ENCODE measurements around the gene SPRR1A. TPM values are rescaled to one million over a fixed set of nuclear protein-coding genes. Genes with fewer than 3 reads are reported as not detected.

The SPRR1A gene
- total and polyA plus RNA-seq, 2 of the 13 experiments (the other 11 are each of a cell fraction or from before 2014, with no cell fraction given) = not detected

- BruUV-seq (replicated peaks) = no TSS peak
- no peaks in the 10 kb centered on the region for H3K9me3 ChIP-seq (ENCODE audit: low read length)
- no peaks in the 10 kb centered on the region for H3K36me3 ChIP-seq (replicated peaks in 1 of 2; ENCODE audit: control insufficient read depth in 1 of 2, insufficient read depth in 2 of 2, low read length in 2 of 2)
- no peak overlapping the region for H3K4me2 ChIP-seq (ENCODE audit: low read depth, low read length)
- H3K4me1 ChIP-seq (ENCODE audit: insufficient read depth, low read length) = no peaks in the 10 kb centered on the region
- no peak for FAIRE-seq
- H3K4me3 ChIP-seq (replicated peaks in 1 of 3; ENCODE audit: insufficient read depth in 1 of 3, low read depth in 2 of 3, low read length in 3 of 3) = no peak overlapping the region
- no peak for ATAC-seq
- 0% methylated on average over 2 of the region's 2 CpGs for WGBS (ENCODE audit: low lambda C conversion rate)
- H3K79me2 ChIP-seq (ENCODE audit: insufficient read depth, low read length) = no peaks in the 10 kb centered on the region
- no peak overlapping the region for H3K27ac ChIP-seq (ENCODE audit: extremely low read length, insufficient read depth, low read length)
- H2AFZ ChIP-seq (ENCODE audit: low read length) = no peak overlapping the region
- POLR2A ChIA-PET = no interaction called here
- H3K27me3 ChIP-seq (ENCODE audit: control insufficient read depth in 1 of 2, insufficient read depth in 2 of 2, low read length in 2 of 2) = peaks cover 0 to 14% of the 10 kb centered on the region in 2 experiments; a peak in 1 of 5 replicates
- H3K9ac ChIP-seq (ENCODE audit: insufficient read depth, low read depth, low read length) = no peak overlapping the region
- intact Hi-C loops (cut with micrococcal nuclease; ENCODE audit: unreplicated experiment) (no loop called here), in situ Hi-C loops (cut with HindIII; ENCODE audit: extremely low pct_ligation_motif_present, low pct_unique_long_range_greater_than_20kb) (no loop called here)
- no peak for DNase-seq (ENCODE audit: low spot score)
- no peaks in the 10 kb centered on the region for H4K20me1 ChIP-seq (ENCODE audit: insufficient read depth, low read length)
- CTCF ChIA-PET (ENCODE audit: low intra/inter-chr PET ratio, low total read pairs) = no interaction called here
- no peak for TF ChIP-seq RBAK (CRISPR knock-in tag; IDR thresholded peaks at IDR 0.05)
- TF ChIP-seq TRAFD1 (CRISPR knock-in tag; IDR thresholded peaks at IDR 0.05; ENCODE audit: borderline replicate concordance) = no peak
- no peak for TF ChIP-seq SALL1 (CRISPR knock-in tag; IDR thresholded peaks at IDR 0.05)
- no peak for TF ChIP-seq RAD51 (IDR thresholded peaks at IDR 0.05; ENCODE audit: borderline replicate concordance)
- TF ChIP-seq DRAP1 (CRISPR knock-in tag; IDR thresholded peaks at IDR 0.05) = no peak
- no peak for TF ChIP-seq KAT8 (CRISPR knock-in tag; IDR thresholded peaks at IDR 0.05)
- no peak for TF ChIP-seq HNRNPUL1 (IDR thresholded peaks at IDR 0.05; ENCODE audit: low read depth, low read length)
- no peak for TF ChIP-seq ZNF652 (CRISPR knock-in tag; IDR thresholded peaks at IDR 0.05; ENCODE audit: borderline replicate concordance, low read depth)
- no peak for TF ChIP-seq KDM5B (CRISPR knock-in tag; IDR thresholded peaks at IDR 0.05; ENCODE audit: borderline replicate concordance)
- TF ChIP-seq ZNF460 (CRISPR knock-in tag; IDR thresholded peaks at IDR 0.05; ENCODE audit: borderline replicate concordance) = no peak
- no peak for TF ChIP-seq KMT2B (CRISPR knock-in tag; IDR thresholded peaks at IDR 0.05)
- TF ChIP-seq ZSCAN21 (CRISPR knock-in tag; IDR thresholded peaks at IDR 0.05; ENCODE audit: borderline replicate concordance) = no peak
- no peak for TF ChIP-seq ZNF121 (CRISPR knock-in tag; IDR thresholded peaks at IDR 0.05)
- no peak for TF ChIP-seq NR2C2 (CRISPR knock-in tag; IDR thresholded peaks at IDR 0.05; ENCODE audit: borderline replicate concordance)
- TF ChIP-seq, protein P1, sequence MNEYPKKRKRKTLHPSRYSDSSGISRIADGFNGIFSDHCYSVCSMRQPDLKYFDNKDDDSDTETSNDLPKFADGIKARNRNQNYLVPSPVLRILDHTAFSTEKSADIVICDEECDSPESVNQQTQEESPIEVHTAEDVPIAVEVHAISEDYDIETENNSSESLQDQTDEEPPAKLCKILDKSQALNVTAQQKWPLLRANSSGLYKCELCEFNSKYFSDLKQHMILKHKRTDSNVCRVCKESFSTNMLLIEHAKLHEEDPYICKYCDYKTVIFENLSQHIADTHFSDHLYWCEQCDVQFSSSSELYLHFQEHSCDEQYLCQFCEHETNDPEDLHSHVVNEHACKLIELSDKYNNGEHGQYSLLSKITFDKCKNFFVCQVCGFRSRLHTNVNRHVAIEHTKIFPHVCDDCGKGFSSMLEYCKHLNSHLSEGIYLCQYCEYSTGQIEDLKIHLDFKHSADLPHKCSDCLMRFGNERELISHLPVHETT (CRISPR knock-in tag; conservative IDR thresholded peaks at IDR 0.05) = no peak
- TF ChIP-seq, protein P2, sequence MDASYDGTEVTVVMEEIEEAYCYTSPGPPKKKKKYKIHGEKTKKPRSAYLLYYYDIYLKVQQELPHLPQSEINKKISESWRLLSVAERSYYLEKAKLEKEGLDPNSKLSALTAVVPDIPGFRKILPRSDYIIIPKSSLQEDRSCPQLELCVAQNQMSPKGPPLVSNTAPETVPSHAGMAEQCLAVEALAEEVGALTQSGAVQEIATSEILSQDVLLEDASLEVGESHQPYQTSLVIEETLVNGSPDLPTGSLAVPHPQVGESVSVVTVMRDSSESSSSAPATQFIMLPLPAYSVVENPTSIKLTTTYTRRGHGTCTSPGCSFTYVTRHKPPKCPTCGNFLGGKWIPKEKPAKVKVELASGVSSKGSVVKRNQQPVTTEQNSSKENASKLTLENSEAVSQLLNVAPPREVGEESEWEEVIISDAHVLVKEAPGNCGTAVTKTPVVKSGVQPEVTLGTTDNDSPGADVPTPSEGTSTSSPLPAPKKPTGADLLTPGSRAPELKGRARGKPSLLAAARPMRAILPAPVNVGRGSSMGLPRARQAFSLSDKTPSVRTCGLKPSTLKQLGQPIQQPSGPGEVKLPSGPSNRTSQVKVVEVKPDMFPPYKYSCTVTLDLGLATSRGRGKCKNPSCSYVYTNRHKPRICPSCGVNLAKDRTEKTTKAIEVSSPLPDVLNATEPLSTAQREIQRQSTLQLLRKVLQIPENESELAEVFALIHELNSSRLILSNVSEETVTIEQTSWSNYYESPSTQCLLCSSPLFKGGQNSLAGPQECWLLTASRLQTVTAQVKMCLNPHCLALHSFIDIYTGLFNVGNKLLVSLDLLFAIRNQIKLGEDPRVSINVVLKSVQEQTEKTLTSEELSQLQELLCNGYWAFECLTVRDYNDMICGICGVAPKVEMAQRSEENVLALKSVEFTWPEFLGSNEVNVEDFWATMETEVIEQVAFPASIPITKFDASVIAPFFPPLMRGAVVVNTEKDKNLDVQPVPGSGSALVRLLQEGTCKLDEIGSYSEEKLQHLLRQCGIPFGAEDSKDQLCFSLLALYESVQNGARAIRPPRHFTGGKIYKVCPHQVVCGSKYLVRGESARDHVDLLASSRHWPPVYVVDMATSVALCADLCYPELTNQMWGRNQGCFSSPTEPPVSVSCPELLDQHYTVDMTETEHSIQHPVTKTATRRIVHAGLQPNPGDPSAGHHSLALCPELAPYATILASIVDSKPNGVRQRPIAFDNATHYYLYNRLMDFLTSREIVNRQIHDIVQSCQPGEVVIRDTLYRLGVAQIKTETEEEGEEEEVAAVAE (CRISPR knock-in tag; IDR thresholded peaks at IDR 0.05; ENCODE audit: borderline replicate concordance) = no peak
- no peak for TF ChIP-seq EZH2 (conservative IDR thresholded peaks at IDR 0.05; ENCODE audit: low read depth, low read length)
- no peak for TF ChIP-seq NCOA5 (CRISPR knock-in tag; IDR thresholded peaks at IDR 0.05)
These were observed 20.9 kb upstream of the SPRR1A start for GRCh38 chr1:152962876-152963415.

Measured in HepG2 (cell line).